ENCODE results near the gene ZNF335. TPM values are rescaled to one million over a fixed set of nuclear protein-coding genes. Genes with fewer than 3 reads are reported as not detected.
A peak's percentile ranks its signal among the peaks of the same experiment; 100 is the strongest.
"Not testable (repeated sequence)": the region's sequence is repeated elsewhere in the genome, so short reads cannot be mapped to it uniquely, and the experiment has no call there.

The ZNF335 gene
- total RNA-seq, 1 donor from 2014 or later, result 10.0 TPM

DNA sequence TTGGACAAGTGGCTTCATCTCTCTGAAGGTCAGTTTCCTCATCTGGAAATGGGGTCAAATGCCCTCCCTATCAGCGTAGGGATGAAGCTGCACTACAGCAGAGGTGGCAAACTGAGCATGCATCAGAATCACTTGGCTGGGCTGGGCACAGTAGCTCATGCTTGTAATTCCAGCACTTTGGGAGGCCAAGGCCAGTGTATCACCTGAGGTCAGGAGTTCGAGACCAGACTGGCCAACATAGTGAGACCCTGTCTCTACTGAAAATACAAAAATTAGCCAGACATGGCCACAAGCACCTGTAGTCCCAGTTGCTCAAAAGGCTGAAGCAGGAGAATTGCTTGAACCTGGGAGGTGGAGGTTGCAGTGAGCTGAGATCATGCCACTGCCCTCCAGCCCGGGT lies 30.0 kb upstream of the ZNF335 start:
- no peak for ATAC-seq
- intact Hi-C loops (cut with micrococcal nuclease), result no loop called here
- no peak for DNase-seq

DNA sequence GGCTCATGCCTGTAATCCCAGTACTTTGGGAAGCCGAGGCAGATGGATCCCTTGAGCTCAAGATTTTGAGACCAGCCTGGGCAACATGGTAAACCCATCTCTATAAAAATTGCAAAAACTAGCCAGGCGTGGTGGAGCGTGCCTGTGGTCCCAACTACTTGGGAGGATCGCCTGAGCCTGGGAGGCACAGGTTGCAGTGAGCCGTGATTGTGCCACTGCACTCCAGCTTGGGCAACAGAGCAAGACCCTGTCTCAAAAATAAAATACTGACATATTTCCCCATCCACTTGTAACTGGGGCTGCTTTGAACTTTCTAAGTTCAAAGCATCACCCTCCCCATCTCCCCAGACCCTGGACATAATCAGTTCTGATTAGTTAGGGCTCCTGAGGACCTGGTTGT lies 29.5 kb upstream of the ZNF335 start:
- ATAC-seq (no peak), DNase-seq (no peak)
- intact Hi-C loops (cut with micrococcal nuclease), result no loop called here

DNA sequence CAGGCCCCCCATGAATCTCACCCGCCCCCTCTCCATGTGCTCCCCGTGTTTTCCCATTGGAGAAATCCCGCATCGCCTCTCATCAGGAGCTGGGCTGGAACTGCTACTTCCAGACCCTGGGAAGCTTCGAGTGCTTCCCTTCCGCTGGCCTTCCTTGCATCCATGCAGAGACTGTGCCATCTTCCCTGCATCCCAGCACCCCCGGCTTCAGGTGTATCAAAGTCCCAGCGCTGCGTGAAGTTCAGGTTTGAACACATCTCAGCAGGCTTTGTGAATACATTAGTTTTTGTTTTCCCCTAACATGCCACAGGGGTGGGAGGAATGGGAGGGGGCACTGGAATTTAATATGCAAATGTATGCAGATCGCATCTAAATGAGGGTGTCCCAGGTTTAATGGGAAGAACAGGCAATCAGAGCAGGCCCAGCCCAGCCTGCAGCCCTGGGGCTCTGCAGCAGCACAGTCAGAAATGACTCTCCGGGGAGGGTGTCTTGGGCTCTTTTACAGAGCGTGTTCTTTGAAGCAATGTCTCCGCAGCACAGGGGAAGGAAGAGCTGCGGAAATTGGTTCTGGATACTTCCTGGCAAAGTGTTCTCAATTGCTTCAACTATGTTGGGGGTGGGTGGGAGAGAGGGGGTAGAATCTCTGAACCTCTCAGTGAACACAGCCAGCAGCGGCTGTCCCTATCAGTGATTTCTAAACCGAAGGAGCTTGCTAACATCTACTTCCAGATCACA lies 28.4 kb upstream of the ZNF335 start:
- ATAC-seq, result peak; percentile 16
- intact Hi-C loops (cut with micrococcal nuclease), result no loop called here
- DNase-seq, result no peak

DNA sequence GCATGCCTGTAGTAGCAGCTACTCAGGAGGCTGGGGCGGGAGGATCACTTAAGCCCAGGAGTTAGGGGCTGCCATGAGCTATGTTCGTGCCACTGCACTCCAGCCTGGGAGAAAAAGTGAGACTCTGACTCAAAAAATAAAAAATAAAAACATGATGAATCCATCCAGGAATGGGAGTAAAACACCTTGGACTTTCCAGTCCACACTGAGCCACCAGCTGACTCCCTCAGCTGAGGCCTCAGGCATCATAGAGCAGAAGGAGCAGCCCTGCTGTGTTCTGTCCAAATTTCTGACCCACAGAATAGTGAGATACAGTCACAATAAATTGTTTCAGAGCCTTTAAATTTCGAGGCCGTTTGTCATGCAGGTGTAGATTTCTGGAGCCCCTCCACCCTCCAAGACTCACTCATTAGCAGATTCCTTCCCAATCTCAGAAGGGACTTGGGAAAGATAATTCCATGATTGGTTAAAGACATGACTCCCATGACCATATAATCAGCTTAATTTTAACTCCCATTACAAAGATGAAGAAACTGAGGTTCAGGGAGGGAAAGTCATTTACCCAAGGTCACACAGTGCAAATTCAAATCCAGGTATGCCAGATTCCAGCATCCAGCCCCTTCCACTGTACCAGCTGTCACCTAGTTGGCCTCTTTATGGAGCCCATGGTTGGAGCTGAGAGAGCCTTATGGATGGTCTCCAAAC lies 27.7 kb upstream of the ZNF335 start:
- intact Hi-C loops (cut with micrococcal nuclease), result no loop called here
- DNase-seq (no peak), ATAC-seq (no peak)

DNA sequence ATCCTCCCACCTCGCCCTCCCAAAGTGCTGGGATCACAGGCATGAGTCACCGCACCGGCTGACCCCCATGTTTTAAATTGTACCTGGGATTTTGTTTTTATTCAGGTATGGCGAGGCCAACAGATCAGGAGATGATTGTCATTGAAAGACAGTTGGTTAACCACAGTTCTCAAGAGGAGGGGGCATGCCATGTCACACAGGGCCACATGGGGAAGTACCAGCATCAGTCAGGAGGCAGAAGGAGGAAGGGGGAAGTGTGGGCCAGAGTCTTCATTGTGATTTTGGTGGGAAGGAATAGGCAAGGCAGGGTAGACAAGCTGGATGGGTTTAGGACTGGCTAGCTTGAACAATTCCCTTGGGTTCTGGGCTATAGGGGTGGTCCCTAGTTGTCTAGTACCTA lies 26.8 kb upstream of the ZNF335 start:
- ATAC-seq (peak; percentile 63), DNase-seq (no peak)
- intact Hi-C loops (cut with micrococcal nuclease), result no loop called here

DNA sequence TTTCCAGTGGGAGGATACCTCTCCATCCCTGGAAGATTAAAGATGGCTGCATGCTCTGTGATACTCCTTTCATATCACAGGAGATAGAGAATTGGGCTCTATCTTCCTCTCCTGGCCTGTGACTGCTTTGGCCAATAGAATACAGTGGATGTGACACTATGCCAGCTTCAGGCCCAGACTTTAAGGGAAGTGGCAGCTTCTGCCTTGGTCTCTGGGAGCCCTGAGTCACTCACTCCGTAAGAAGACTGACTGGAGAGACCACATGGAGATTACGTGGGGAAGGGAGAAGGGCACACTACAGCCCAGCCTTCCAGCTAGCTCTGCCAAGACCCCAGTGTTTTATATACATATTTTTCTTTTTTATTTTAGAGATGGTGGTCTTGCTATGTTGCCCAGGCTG lies 26.3 kb upstream of the ZNF335 start:
- DNase-seq (no peak), ATAC-seq (peak; percentile 56)
- intact Hi-C loops (cut with micrococcal nuclease), result no loop called here

DNA sequence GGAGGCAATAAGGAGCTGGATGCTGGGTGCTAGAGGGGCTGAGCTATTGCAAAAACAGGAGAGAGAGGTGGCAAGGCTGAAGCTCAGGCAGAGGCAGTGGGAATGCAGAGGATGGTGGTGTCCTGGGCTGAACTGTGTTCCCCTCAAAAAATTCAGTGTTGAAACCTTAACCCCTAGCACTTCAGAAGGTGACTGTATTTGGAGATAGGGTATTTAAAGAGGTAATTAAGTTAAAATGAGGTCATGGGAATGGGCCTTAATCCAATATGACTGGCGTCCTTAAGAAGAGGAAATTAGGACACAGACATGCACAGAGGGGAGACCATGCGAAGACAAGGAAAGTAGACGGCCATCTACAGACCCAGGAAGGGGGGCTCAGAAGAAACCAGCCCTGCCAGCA lies 25.2 kb upstream of the ZNF335 start:
- no peak for DNase-seq
- no peak for ATAC-seq
- intact Hi-C loops (cut with micrococcal nuclease), result no loop called here

DNA sequence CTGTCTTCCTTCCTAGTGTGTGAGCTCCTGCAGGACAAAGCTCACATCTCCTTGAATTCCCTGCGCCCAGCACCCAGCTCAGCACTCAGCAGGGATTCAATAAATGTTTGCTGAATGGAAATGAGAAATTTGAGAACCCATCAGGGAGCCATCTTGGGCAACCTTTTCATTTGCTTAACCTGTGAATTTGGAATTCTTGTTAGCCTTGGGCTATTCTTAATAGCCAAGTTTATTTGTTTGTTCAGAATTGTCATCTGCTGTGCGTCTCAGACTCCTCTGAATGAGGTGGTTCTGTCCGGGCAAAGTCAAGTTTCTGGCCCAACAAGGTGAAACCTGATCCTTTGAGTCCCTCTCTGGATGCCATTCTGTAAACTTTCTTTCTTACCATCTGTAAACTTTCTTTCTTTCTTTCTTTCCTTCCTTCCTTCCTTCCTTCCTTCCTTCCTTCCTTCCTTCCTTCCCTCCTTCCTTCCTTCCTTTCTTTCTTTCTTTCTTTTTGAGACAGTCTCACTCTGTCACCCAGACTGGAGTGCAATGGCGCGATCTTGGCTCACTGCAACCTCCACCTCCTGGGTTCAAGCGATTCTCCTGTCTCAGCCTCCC lies 23.6 kb upstream of the ZNF335 start:
- DNase-seq; intact Hi-C loops (cut with micrococcal nuclease); ATAC-seq: not testable (repeated sequence)

DNA sequence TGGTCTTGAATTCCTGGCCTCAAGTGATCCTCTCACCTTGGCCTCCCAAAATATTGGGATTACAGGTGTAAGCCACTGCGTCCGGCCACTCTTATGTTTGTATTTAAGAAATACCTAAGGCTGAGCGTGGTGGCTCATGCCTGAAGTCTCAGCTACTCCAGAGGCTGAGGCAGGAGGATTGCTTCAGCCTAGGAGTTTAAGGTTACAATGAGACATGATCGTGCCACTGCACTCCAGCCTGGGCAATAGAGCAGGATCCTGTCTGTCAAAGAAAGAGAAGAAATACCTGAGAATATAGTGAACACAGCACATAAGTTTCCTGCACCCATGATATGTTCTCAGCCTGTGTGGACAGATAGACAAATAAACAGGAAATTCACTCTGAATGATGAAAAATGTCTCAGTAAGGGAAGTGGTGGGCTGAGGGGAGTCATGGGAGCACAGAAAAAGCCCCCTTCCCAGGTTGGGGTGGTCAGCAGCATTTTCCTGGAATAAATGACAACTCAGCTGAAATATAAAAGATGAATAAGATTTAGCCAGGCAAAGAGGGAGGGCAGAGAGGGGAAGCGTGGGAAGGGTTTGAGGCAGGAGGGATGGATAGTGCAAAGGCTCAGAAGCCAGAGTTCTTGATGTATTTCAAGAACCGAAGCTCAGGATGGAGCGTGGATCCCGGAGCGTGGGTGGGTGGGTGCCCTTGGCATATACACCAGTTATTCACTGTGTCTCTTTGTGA lies 22.9 kb upstream of the ZNF335 start:
- DNase-seq (no peak), ATAC-seq (no peak)
- intact Hi-C loops (cut with micrococcal nuclease), result no loop called here

DNA sequence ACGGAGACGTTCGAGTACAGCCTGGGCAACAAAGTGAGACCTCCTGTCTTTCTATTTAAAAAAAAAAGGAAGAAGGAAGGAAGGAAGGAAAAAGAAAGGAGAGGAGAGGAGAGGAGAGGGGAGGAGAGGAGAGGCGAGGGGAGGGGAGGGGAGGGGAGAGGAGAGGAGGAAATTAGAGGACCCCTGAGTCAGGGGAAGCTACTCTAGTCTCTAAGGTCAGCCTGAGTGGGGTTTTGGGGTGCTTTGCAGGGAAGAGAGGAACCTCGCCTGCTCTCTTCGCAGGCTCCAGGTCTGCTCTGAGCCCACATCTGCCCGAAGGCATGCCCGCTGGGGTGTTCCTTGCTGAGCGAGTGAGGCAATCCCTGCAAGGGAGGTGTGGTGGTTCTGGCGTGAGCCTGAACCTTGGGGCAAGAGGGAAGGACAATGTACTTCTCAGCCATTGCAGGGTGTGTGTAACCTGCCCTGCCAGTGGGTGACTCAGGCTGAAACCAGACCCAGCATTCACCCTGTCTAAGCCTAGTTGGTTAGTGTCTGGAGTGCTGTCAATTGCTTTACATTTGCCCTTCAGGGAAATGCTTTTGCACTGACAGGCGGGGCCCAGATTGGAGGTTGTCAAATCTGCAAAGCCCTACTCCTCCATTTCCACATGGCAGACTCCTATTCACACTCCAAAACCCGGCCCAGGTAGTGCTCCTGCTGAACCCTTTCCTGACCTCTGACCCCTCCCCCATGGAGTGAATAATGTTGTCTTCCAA lies 21.4 kb upstream of the ZNF335 start:
- DNase-seq (no peak), ATAC-seq (no peak)
- intact Hi-C loops (cut with micrococcal nuclease), result no loop called here

DNA sequence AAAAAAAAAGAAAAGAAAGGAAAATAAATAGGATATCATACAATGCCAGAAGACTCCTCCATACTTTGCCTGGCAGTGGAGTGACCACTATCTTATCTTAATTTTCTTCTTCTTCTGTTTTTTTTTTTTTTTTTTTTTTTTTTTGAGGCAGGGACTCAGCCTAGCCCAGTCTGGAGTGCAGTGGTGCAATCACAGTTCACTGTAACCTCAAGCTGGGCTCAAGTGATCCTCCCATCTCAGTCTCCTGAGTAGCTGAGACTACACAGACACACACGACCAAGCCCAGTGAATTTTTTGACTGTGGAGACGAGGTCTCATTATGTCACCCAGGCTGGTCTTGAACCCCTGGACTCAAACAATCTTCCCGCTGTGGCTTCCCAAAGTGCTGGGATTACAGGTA lies 19.6 kb upstream of the ZNF335 start:
- ATAC-seq, result no peak
- intact Hi-C loops (cut with micrococcal nuclease), result no loop called here
- no peak for DNase-seq

DNA sequence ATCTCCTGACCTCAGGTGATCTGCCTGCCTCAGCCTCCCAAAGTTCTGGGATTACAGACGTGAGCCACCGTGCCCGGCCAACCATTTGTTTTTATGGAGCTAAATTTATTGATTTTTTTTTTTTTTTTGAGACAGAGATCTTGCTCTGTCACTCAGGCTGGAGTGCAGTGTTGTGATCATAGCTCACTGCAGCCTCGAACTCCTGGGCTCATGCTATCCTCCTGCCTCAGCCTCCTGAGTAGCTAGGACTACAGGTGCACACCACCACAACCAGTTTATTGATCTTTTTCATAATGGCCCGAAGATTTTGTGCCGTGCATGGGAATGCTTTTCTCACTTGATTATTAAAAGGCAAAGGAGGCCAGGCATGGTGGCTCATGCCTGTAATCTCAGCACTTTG lies 16.8 kb upstream of the ZNF335 start:
- DNase-seq; ATAC-seq; intact Hi-C loops (cut with micrococcal nuclease): not testable (repeated sequence)

DNA sequence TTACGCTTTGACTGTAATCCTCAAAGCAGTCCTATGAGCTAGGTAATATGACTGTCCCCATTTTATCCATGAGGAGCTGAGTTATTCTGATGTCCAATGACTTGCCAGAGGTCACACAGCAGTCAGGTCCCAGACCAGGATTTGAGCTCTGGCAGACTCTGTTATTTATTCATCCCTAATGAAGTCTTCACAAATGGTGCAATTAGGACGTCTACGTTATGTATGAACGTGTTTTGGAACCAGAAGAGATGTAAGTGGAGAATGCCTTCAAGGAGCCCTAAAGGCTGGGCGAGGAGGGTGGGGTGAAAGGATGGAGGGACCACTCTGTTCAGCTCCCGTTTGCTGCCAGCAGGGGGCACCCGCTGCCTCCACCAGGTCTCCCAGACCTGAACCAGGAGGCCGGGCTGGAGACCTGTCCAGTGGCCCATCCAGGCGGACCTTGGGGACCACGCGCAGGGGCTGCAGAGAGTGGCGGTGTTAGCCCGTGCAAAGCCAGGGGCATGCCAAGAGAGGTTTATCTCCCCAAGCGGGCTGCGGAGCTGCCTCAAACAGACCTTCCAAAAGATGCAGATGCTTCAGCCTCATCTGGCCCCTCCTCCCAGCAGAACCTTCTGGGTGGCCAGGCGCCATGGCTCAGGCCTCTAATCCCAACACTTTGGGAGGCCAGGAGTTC lies 15.2 kb upstream of the ZNF335 start:
- intact Hi-C loops (cut with micrococcal nuclease), result no loop called here
- DNase-seq (peak; percentile 85), ATAC-seq (peak; percentile 81)

DNA sequence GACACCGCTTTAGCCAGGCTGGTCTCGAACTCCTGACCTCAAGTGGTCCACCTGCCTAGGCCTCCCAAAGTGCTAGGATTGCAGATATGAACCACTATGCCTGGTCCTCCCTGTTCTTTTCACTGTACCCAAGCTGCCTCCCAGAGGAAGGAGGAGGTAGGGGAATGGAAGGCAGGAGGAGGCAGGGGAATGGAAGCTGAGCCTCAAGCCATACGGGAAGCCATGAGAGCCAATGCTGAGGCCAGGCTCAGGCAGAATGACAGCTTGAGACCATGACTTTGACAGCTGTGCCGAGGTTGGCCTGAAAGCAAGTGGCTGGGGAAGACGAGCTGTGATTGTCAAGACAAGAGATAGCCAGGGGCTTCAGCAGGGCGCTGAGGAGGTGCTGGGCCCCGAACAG lies 13.6 kb upstream of the ZNF335 start:
- ATAC-seq, result no peak
- no peak for DNase-seq
- intact Hi-C loops (cut with micrococcal nuclease), result no loop called here

DNA sequence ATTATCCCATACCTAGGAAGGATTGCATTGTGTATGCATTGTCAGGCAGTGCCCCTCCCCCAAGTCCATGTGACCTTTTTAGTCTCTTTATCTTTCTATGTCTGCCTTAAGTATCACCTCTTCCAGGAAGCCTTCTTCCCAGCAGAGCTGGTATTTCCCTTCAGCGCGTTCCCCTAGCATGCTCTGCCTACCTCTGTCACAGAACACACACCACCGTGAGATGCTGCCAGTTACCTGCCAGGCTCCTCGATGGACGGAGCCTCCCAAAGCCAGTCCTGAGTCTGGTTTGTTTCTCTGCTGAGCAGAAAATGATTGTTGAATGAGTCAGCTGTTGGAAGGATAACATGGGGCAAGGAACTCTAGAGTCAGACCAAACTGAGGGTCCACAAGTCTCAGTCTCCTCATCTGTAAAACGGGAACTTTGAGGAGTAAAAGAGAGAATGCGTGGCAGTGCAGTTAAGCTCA lies 11.3 kb upstream of the ZNF335 start:
- intact Hi-C loops (cut with micrococcal nuclease), result no loop called here
- DNase-seq, result no peak
- no peak for ATAC-seq

DNA sequence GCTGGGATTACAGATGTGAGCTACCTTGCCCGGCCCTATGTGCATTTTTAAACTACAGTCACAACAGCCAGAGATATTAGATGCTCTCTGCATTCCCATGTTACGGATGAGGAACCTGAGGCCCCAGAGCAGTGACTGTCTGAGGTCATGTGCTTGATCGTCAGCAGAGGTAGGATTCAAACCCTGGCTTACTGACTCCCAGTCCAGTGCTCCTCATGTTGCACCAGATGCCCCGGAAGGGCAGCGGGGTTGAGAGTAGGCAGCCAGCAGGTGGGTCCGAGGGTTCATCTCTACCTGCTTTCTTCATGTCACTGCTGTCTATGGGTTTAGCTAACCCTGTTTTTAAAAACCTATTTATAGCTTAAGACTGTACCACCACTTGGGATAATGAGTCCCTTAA lies 9.3 kb upstream of the ZNF335 start:
- ATAC-seq (no peak), DNase-seq (no peak)
- intact Hi-C loops (cut with micrococcal nuclease), result no loop called here

DNA sequence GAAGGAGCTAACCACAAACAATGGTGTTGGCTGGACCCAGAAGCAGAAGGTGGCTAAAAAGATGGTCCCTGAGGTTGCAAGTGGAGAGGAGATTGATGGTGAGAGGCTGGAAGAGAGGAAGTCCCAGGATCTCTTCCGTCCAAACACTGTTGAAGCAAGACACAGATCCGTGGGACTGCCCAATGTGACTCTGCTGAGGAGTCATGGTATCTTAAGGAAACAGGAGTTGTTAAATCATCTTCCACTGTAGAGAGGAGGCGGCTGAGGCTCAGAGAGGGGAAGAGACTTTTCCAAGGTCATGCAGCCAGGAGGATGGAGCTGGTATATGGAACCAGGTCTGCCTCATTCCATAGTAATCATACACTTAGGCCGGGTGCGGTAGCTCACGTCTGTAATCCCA lies 4.1 kb upstream of the ZNF335 start:
- ATAC-seq, result no peak
- intact Hi-C loops (cut with micrococcal nuclease), result no loop called here
- no peak for DNase-seq

DNA sequence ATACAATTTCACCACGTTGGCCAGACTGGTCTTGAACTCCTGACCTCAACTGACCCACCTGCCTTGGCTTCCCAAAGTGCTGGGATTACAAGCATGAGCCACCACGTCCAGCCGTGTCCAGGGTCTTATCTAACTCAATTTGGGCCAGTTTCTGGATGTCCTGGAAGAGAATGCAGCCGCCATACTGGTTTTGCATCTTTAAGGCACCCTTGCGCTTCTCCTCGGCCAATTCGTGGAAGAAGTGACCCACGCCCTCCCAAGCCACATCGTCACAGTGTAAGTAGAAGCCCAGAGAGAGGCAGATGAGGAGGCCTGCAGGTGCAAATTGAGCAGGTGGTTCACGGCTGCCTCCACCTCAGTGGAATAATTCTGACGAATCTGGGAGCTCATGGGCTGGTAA lies 3.7 kb upstream of the ZNF335 start:
- ATAC-seq (no peak), DNase-seq (no peak)
- intact Hi-C loops (cut with micrococcal nuclease), result no loop called here

All from left ventricle myocardium superior (tissue), 1 donor.